ENCODE results near the gene KCNIP4.

Gene KCNIP4

DNA sequence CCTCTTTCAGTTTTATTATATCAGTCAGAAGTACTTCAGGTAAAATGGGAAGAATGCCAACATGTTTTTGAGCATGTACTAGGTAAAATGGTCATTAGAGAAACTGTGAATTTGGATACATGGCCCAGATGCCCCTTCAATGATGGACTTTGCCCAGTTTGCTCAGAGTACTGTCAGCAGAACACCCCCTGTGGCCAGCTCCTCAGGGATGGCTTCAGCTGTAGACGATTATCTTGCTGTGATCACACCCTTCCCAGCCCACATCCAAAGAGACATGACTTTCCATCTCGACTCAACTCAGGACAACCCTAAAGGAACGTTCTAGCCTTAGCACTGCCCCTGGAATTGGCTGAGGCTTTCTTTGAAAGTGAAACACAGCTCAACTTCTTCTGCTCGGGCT, 809.2 kb downstream of the KCNIP4 start:
- no peak for DNase-seq

DNA sequence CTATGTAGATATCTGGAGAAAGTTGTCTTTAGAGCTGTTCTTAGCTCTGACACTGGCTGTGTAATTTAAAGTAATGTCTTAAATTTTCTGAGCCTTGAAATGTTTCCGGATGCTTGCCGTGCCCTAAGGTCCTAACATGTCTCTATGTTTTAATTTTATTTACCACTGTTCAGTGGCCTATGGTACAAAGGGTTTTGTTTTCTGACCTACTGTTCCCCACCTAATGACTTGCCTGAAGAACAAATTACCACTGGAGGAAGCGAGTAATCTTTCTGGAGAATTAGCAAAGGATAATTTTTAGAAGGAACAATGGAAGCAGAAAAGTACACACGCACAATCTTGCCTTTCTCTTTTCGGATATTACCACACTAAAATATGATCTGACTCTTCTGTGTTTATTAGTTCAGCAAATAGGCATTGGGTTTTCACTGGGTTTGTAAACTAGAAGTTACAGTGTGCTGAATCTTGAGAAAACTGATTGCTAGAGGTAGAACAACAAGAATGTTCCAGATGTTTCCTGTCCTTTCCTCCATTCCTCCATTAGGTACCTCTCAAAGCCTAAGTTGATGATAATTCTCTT, 812.4 kb downstream of the KCNIP4 start:
- DNase-seq: no peak

DNA sequence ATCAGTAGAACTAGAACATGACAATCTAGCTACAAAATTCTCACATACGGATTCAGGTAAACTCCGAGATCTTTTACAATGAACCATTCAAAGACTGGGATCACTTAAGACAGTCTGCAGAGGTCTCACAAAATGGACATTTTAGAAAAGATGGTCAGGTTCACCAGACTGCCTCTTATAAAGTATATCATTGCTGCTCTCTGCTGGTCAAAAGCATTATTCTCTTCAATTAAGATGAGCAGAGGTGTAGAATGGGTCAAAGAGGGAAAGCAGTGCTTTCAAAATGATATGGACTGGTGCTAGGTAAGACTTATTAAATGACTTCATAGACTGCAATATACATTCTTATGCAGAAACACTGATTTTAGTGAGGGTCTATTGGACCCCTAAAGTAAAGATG, 813.6 kb downstream of the KCNIP4 start:
- no peak for DNase-seq

- no peak for DNase-seq
These were observed 818.0 kb downstream of the KCNIP4 start for GRCh38 chr4:21130606-21131005.

DNA sequence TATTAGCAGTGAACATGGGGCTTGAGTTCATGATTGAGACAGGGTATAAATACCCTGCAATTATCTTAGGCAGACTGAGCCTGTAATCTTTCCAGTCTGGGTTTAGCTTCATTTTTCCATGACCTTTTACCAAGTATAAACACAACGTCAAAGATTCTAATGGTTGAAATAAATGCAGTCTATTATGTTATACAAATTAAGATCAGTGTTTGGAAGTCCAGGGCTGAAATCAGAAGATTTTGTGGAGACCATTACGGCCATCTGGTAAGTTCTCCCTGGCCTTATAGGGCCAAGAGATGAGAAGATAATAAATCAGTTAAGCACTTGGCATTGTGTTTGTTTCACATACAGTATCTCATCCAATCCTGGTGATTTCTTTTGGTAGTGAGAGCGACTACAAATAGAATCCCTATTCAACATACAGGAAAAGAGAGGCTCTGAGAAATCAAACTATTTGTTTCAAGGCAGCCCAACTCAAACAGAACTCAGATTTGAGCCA, 822.5 kb downstream of the KCNIP4 start:
- DNase-seq: no peak

DNA sequence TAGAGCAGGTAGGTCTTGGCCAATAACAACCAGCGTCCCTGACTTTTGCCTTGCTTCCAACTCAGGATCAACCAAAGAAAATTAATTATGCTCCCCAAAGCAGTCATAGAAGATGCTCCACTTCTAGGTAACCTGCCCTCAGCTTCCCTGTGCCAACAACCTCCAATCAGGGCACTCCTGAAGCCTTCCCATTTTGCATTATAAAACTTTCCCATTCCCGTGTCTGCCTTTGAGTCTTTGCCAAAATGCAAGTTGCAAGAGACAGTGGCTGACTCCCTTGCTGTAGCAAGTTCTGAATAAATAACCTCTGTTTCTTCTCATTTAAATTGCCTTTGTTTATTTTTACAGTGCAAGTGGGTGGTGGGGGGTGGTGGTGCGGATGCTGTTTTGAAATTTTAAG, 830.3 kb downstream of the KCNIP4 start:
- no peak for DNase-seq

- DNase-seq: no peak
These were observed 830.9 kb downstream of the KCNIP4 start for GRCh38 chr4:21117541-21118180.

- no peak for DNase-seq
These were observed 834.9 kb downstream of the KCNIP4 start for GRCh38 chr4:21113496-21114223.

DNA sequence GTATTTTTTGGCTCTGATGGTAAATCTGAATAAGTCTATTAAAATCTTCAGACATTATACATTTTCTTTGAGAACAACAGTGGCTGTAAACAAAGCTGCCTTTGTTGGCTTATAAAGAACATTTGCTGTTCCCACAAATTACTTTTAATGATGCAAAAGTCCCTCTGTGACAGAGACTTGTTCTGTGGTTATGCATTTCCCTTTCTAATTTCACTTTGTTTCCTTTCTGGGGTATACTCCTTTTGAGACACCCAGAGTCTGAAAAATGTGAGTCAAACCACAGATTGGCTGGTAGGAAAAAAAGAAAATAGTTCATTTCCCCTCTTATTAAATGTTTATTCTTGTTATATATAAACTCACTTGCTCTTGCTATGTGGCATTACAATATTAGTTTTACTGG, 845.9 kb downstream of the KCNIP4 start:
- no peak for DNase-seq

GRCh38 chr4:21097865-21098264, 850.7 kb downstream of the KCNIP4 start:
- no peak for DNase-seq

DNA sequence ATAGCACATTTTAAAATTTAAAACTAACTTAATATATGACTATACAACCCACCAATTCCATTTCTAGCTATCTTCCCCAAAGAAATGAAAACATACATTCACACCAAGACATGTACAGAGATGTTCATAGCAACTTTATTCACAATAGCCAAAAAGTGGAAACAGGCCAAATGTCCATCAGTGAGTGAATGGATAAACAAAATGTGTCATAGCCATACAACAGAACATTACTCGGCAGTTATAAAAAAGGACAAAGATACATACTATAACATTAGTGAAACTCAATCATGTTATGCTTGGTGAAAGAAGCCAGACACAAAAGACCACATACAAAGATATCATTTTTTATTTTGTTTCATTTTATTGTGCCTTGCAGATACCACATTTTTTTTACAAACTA, 851.5 kb downstream of the KCNIP4 start:
- no peak for DNase-seq

DNA sequence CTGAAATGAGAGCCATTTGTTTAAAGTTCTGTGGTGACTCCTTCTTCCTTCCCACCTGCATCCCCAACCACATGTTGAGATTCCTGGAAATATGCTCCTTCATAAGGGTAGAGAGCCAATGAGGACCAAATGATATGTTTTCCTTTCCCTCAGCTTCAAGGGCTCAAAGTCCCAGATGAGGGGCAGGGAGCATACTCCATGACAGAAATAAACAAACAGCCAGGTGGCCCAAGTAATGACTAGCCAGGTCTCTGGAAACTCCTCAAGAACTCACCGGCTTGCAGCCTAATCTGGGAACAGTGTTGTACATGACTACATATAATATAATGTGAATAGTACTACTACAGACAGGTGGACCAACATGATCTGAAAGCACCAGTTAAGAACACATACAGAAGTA, 856.0 kb downstream of the KCNIP4 start:
- no peak for DNase-seq

DNA sequence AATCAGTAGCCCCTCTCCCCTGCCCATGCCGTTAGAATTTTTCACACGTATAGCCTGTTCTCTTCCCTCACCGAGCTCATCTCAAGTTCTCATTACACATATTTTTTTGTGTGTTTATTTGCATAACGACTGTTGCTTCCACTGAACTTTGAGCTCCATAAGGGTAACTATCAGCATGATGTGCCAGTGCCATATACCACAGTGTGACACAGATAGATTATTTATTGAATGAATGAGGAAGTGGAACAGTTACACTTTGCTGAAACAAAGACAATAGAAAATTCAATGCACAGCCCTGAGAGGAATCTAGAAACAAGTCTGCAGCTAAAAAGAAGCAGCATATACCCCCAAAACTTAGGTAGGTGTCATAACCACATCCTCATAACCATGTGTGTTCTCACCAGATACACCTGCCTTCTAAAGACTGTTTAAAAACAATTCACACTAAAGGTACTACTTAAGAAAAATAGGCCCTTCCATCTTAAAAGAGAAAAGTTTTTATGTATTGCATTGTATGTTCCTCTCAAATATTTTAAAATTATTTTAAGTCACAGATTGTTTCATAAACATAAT, 858.4 kb downstream of the KCNIP4 start:
- no peak for DNase-seq

DNA sequence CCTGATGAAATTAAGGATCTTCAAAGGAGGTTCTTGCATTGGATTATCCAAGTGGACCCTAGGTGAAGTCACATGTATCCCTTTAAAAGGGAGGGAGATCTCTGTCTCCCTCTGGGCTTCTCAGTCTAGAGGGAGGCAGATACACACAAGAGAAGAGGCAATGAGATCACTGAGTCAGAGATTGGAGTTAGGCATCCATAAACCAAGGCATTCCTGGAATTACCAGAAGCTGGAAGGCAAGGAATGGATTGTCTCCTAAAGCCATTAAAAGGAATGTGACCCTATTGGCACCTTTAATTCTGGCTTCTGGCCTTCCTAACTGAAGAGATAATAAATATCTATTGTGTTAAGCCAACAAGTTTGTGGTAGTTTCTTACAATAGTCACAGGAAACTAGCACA, 865.2 kb downstream of the KCNIP4 start:
- no peak for DNase-seq

GRCh38 chr4:21077967-21078366, 870.6 kb downstream of the KCNIP4 start:
- no peak for DNase-seq

- no peak for DNase-seq
These were observed 881.2 kb downstream of the KCNIP4 start for GRCh38 chr4:21067351-21067750.

- no peak for DNase-seq
These were observed 886.7 kb downstream of the KCNIP4 start for GRCh38 chr4:21061902-21062301.

- no peak for DNase-seq
These were observed 902.4 kb downstream of the KCNIP4 start for GRCh38 chr4:21046141-21046540.

- no peak for DNase-seq
These were observed 903.5 kb downstream of the KCNIP4 start for GRCh38 chr4:21045119-21045518.

- no peak for DNase-seq
These were observed 906.9 kb downstream of the KCNIP4 start for GRCh38 chr4:21041708-21042107.

GRCh38 chr4:21034728-21035127, 913.8 kb downstream of the KCNIP4 start:
- DNase-seq: no peak

- DNase-seq: no peak
These were observed 916.4 kb downstream of the KCNIP4 start for GRCh38 chr4:21032089-21032645.

GRCh38 chr4:21018817-21019216, 929.8 kb downstream of the KCNIP4 start:
- DNase-seq: no peak

DNA sequence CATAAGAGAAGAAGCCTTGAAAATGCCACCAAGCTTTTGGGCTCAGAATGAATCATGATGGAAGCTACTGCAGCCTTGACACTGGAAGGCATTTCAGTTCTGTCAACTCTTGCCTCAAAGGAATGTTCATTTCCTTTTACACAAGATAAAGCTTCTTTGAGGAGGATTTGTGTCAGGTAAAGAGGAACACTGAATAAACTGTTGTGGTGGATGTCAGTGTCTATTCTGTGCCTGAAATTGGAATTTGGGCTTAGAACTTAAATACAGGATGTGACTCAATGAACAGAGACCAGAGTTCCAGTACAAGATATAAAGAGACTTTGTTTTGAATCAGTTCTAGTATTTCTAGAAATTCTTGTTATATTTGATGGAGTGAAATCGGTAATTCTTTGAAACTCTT, 935.1 kb downstream of the KCNIP4 start:
- no peak for DNase-seq
